Gastrocnemius medialis (tissue), 4 donors: ENCODE results near the gene MAMDC4. TPM values are rescaled to one million over a fixed set of nuclear protein-coding genes. Genes with fewer than 3 reads are reported as not detected.
"Not testable (repeated sequence)": the region's sequence is repeated elsewhere in the genome, so short reads cannot be mapped to it uniquely, and the experiment has no call there.

Experiments used
- ATAC-seq, 2 donors: fragments of 150-250 bp; one replicate each; pipeline ENCODE4 v1.9.1; 2016
- DNase-seq, 2 donors: peaks; one replicate each; pipeline ENCODE4 v3.0.0-alpha.2; 2019
- H3K27ac ChIP-seq, 4 donors: fragments of 200-600 bp; sonication (generic); 1 replicate in 1 of 4; 2 replicates in 3 of 4; pipeline ENCODE4 v1.5.1; 2016 to 2018; ENCODE audit warnings: mild to moderate bottlenecking in 2 of 4, moderate library complexity in 1 of 4
- H3K27me3 ChIP-seq, 3 donors: fragments of 200-600 bp; sonication (generic) in 2 of 3; 1 replicate in 1 of 3; 2 replicates in 2 of 3; pipeline versions ENCODE4 v1.5.1 to v1.6.0; 2016 to 2019; ENCODE audit warnings: mild to moderate bottlenecking in 1 of 3, moderate library complexity in 1 of 3
- H3K36me3 ChIP-seq, 2 donors: fragments of 200-600 bp; sonication (generic) in 1 of 2; one replicate each; pipeline ENCODE4 v1.5.1; 2017 to 2018
- H3K4me1 ChIP-seq, 2 donors: fragments of 200-600 bp; sonication (generic) in 1 of 2; one replicate each; pipeline ENCODE4 v1.5.1; 2016 to 2017; ENCODE audit warnings: mild to moderate bottlenecking in 2 of 2
- H3K4me3 ChIP-seq, 4 donors: fragments of 200-600 bp; sonication (generic) in 3 of 4; 1 replicate in 1 of 4; 2 replicates in 3 of 4; pipeline ENCODE4 v1.5.1; 2016 to 2019; ENCODE audit warnings: mild to moderate bottlenecking in 2 of 4
- H3K9me3 ChIP-seq, 3 donors: fragments of 200-600 bp; sonication (generic) in 2 of 3; 1 replicate in 1 of 3; 2 replicates in 2 of 3; pipeline ENCODE4 v1.5.1; 2016 to 2019
- POLR2A ChIP-seq, 2 donors: fragments of 450-650 bp; IDR thresholded peaks; one replicate each; pipeline ENCODE4 v1.6.1; 2017; ENCODE audit warnings: antibody characterized with exemption in 2 of 2, mild to moderate bottlenecking in 2 of 2, moderate library complexity in 2 of 2
- in situ Hi-C, 4 donors: fragments of 200-750 bp; cut with MboI; loops; one replicate each; pipeline versions ENCODE4 v1.15.0 to v1.8.0; 2017; ENCODE audit warnings: low sequenced_read_pairs in 4 of 4
- intact Hi-C: fragments of 100-400 bp; cut with DNase I; formaldehyde crosslinking; loops from one replicate; pipeline ENCODE4 v1.15.1; 2023; ENCODE audit warnings: low total_unique reads
- total RNA-seq, 4 donors: library from RNA; depleted of rRNA; stranded (reverse); fragments of >200 nt; gene quantifications; one replicate each; pipeline versions ENCODE4 v1.1.0 to v1.2.3, GENCODE V29; 2016
- TF ChIP-seq, protein P1 (sequence below), 5 experiments: fragments of 450-650 bp in 3 of 5; fragments of 200-600 bp in 2 of 5; sonication (generic) in 2 of 5; IDR thresholded peaks in 4 of 5; conservative IDR thresholded peaks in 1 of 5; 1 replicate in 4 of 5; 2 replicates in 1 of 5; pipeline ENCODE4 v1.5.1; 2016 to 2019; ENCODE audit warnings: antibody characterized with exemption in 5 of 5, mild to moderate bottlenecking in 3 of 5, moderate library complexity in 3 of 5

MAMDC4 gene
- 1 to 10 TPM in 3 of 4 donors, under 1 TPM in 1; 0.95 to 2.3 (median 1.7) TPM for total RNA-seq

DNA sequence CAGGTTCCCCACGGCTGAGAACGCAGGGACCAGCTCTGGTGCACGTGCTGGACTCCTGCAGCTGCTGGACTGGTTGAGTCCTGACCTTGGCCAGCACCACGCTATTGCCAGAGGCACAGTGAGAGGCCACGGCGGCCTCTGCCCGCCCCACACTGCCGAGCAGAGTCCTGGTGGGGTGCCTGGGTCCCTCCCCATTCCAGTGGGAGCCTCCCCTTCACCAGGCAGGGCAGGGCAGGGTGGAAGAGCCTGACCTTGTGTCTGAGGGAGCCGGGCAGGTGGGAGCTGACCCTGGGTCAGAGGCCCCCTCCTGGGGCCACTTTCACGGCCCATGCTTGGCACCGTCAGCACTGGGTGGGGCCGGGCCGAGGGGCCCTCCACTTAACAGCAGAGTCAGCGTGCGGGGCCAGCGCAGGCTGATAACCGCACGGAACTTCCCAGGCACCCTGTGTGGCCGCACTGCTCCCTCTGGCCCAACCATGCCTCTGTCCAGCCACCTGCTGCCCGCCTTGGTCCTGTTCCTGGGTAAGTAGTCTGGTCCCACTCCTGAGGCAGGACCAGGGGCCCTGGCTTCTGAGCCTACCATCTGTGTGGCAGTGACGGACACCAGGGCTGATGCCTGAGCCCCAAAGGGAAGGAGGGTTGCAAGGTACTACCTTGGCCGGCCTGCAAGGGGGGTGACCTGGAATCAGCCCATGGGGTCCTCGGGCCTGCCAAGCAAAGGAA, at the start of gene MAMDC4:
MAMDC4 (plus strand) TSS at position 406 of the 723 bp plus-strand sequence; CDS start at position 477, 71 bp downstream.
- Histone ChIP-seq H3K4me3 (no peak within 1 kb of the TSS), H3K27ac (peak within 1 kb of the TSS; percentile 59 to 94 (median 75)), H3K9me3 (no peaks in the 10 kb centered on the region), H3K36me3 (peaks cover 0 to 12% of the 10 kb centered on the region in 2 donors), H3K4me1 (peaks cover 20 to 31% of the 10 kb centered on the region in 2 donors), H3K27me3 (peaks cover 0 to 4% (median 0%) of the 10 kb centered on the region in 3 donors)
- intact Hi-C loops (no loop called here), in situ Hi-C loops (no loop called here)
- ATAC-seq (peak in 1 of 2 donors; percentile 9), DNase-seq (peak in 1 of 2 donors; percentile 75)
- no peak for TF ChIP-seq POLR2A (IDR thresholded peaks at IDR 0.05)
- TF ChIP-seq, protein P1, sequence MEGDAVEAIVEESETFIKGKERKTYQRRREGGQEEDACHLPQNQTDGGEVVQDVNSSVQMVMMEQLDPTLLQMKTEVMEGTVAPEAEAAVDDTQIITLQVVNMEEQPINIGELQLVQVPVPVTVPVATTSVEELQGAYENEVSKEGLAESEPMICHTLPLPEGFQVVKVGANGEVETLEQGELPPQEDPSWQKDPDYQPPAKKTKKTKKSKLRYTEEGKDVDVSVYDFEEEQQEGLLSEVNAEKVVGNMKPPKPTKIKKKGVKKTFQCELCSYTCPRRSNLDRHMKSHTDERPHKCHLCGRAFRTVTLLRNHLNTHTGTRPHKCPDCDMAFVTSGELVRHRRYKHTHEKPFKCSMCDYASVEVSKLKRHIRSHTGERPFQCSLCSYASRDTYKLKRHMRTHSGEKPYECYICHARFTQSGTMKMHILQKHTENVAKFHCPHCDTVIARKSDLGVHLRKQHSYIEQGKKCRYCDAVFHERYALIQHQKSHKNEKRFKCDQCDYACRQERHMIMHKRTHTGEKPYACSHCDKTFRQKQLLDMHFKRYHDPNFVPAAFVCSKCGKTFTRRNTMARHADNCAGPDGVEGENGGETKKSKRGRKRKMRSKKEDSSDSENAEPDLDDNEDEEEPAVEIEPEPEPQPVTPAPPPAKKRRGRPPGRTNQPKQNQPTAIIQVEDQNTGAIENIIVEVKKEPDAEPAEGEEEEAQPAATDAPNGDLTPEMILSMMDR (IDR thresholded peaks at IDR 0.05 in 4 of 5, conservative IDR thresholded peaks at IDR 0.05 in 1 of 5): no peak

GRCh38 chr9:136803009-136803550, 49.1 kb upstream of the MAMDC4 start:
- H3K9me3 ChIP-seq, ATAC-seq, DNase-seq, H3K36me3 ChIP-seq, H3K27ac ChIP-seq, H3K4me3 ChIP-seq, in situ Hi-C loops, intact Hi-C loops: not testable (repeated sequence)
- H3K4me1 ChIP-seq: peaks cover 24 to 25% of the 10 kb centered on the region in 2 donors
- H3K27me3 ChIP-seq: peaks cover 34 to 44% (median 37%) of the 10 kb centered on the region in 3 donors

GRCh38 chr9:136803551-136804508, 48.3 kb upstream of the MAMDC4 start:
- intact Hi-C loops: no loop called here

GRCh38 chr9:136804509-136805206, 47.5 kb upstream of the MAMDC4 start:
- DNase-seq (no peak), ATAC-seq (no peak)
- peaks cover 19 to 28% (median 22%) of the 10 kb centered on the region in 3 donors for H3K27me3 ChIP-seq
- intact Hi-C loops: no loop called here
- H3K4me3 ChIP-seq: no peak overlapping the region
- no peaks in the 10 kb centered on the region for H3K36me3 ChIP-seq
- in situ Hi-C loops: no loop called here
- peaks cover 30 to 32% of the 10 kb centered on the region in 2 donors for H3K4me1 ChIP-seq
- no peak for TF ChIP-seq POLR2A (IDR thresholded peaks at IDR 0.05)
- TF ChIP-seq, protein P1 (IDR thresholded peaks at IDR 0.05 in 4 of 5, conservative IDR thresholded peaks at IDR 0.05 in 1 of 5): no peak
- H3K9me3 ChIP-seq: no peaks in the 10 kb centered on the region
- H3K27ac ChIP-seq: no peak overlapping the region

More at GRCh38 chr9:136803551-136804508, 48.3 kb upstream of the MAMDC4 start:
- Histone ChIP-seq H3K9me3 (no peaks in the 10 kb centered on the region), H3K27ac (no peak overlapping the region), H3K27me3 (peaks cover 27 to 37% (median 30%) of the 10 kb centered on the region in 3 donors), H3K36me3 (no peaks in the 10 kb centered on the region), H3K4me3 (no peak overlapping the region), H3K4me1 (peaks cover 27% of the 10 kb centered on the region in 2 donors)
- DNase-seq (no peak), ATAC-seq (no peak)
- TF ChIP-seq, protein P1 (IDR thresholded peaks at IDR 0.05 in 4 of 5, conservative IDR thresholded peaks at IDR 0.05 in 1 of 5): no peak
- no peak for TF ChIP-seq POLR2A (IDR thresholded peaks at IDR 0.05)
- in situ Hi-C loops: no loop called here
